ENCODE data around the gene NLRP10.

Gene NLRP10

DNA sequence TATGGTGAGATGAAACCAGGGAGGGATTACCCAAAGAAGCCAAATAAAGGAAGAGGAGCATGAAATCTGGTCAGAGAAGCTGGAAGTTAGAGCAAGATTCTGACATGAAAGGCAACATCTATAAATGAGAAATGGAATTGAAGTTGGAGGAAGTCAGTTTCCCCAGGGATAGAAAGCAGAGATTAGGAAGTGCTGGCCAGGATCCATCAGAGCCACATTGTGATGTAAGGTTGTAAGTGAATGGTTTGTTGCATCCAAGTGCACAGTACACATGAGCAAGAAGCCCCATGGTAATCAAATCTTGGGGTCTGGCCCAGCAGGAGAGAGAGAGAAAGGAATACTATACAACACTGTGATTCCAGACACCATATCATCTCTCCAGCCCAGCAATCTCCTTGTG lies 6.6 kb upstream of the NLRP10 start:
- no peak for DNase-seq

DNA sequence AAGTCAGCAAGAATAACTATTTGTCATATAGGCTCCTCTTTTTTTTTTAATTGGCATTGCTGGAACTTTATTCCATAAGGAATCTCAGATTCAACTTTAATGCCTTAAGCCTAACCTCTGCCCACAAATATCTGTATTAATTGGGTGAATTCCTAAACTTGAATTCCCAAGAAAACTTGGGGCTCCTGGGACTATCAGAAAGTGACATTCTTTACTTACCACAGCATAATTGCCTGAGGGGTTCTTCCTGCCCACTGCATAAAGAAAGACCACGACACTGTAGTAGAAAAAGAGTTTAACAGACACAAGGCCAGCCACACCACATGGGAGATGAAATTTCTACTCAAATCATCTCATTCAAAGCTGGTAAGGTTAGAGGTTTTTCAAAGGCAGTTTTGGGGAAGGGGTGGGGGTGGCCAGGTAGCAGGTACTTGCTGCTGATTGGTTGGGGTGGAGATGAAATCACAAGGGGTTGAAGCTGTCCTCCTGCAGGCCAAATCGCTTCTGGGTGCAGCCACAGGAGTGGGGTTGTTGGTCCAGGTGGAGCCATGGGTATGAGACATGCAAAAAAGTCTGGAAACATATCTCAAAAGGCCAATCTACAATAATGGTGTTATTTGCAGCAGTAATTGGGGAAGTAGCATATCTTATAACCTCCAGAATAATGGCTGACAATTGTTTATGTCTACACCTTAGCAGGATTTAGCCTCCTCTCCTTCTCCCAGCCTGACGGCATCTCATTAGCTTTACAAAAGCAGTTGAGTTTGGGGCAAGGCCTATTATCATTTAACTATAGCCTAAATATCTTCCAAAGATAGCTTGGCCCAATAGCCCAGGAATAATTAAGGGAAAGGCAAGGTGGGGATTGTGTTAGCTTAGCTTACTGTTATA lies 4.8 kb upstream of the NLRP10 start:
- DNase-seq, result no peak

DNA sequence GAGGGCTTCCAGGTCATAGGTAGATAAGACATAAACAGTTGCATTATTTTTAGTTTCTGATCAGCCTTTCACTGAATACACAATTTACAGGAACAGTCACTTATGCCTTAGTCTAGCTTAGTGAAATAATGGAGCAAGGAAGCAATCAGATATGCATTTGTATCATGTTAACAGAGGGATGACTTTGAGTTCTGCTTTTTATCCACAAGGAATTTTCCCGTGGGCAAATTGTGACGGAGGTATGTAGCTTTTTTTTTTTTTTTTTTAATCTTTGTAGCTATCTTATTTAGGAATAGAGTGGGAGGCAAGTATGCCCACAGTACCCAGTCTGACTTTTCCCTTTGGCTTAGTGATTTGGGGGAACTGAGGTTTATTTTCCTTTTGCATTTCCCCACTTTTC lies 3.4 kb upstream of the NLRP10 start:
- no peak for DNase-seq

DNA sequence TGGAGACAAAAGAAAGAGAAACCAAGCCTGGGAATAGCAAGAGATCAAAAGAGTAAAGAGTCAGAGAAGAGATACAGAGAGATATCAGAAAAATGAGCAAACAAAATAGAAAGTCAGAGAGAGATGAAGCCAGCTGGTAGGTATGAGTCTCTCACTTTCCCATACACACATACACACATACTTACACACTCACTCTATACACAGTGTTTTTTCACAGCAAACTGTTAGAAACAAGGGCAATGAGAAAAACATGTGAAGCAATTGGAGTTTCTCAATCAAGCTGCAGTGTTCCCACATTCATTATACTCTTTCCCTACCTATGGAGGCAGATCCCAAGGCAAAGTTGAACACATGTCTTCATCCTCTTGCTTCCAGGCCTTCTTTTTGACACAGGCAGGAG lies 2.6 kb upstream of the NLRP10 start:
- no peak for DNase-seq

DNA sequence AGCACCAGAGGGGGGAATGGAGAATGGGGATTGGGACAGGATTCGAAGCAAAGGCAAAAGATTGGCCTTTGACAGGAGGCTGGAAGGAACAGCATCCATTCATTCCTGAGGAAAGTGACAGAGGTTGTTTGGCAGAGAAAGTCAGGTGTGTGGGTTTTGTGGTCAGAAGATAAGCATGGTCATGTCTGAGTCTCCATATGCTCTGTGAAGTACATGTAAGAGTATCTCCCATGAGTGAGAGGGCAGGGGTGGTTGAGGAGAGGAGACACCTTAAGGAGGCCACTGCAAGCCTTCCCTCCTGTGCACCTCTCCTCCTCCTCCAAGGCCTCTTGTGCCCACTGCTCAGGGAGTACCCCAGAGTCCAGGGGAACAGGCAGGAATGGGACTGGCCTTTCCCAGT lies 1.9 kb upstream of the NLRP10 start:
- no peak for DNase-seq

DNA sequence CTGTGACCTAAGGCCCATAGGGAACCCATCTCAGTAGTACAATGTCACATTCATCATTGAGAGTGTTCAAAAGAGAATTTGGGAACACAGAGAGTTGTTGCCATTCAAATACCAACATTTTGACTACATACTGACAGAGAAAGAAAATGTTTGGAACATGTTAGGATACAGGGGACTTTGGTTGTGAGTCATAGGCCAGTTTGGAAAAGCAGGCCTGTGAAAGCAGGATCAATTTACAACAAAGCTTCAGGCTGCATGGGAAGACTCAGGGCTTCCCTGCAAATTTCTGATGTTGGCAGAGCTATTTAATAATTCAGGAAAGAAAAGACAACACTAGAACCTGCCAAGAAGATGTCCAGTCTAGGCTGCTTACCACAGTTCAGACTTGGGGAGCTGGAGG lies 374 bp downstream of the NLRP10 start:
- DNase-seq, result no peak

DNA sequence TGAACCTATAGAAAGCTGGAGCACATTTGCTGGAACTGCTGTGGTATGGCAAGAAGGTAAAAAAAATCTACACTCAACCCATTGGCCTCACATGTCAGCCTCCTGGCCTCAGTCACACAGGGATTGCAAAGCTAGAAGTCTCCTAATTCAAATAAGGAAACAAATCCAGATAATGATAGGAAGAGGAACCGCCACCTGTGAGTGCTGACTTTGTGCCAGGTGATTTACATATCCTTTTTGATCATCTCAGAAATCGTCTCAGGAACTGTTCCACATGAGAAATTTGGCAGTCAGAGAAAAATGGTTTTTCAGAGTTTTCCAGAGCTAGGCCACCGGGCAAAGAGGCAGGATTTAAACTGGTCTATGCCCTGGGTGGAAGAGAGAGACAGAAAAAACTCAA lies 986 bp downstream of the NLRP10 start:
- DNase-seq, result no peak

DNA sequence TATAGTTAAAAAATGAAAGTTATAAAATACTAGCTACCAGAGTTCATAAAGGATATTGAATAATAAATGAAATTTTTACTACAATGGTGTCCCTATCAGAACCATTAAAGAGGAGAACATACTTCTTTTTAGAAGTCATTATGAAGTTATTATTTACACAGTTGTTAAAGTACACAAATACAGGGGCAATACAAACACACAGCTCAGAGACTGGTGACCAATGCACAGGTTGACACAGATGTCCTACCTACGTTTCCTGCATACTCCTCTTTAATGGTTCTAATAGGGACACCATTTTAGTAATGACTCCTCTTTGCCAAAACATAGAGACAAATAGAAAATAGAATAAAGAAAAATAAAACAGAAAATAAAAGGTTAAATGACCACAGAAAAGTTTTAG lies 10.1 kb downstream of the NLRP10 start:
- DNase-seq, result no peak

DNA sequence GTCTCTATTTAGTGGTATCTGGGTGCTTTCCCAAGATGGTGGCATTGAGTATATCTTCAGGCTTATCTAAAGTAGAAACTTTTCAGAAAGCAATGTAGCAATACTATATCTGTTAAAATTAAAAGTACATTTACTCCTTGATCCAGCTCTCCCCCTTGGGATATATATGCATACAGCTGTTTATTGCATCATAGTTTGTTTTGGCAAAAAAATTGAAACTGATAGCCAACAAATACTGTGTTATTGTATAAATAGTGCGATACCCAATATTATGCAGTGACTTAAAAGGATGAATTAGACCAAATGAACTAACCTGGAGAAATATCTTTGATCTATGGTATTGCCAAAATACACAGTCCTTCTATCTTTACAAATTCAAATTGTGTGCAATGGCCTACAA lies 15.3 kb downstream of the NLRP10 start:
- no peak for DNase-seq

DNA sequence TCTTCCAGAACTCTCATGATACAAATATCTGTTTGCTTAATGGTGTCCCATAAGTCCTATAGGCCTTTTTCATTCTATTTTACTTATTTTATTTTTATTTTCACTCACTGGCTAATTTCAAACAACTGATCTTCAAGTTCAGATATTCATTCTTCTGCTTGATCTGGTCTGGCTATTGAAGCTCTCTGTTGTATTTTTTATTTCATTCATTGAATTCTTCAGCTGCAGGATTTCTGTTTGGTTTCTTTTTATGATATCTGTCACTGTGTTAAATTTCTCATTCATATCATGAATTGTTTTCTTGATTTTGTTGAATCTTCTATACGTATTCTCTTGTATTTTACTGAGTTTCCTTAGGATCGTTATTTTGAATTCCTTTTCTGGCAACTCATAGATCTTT lies 21.1 kb downstream of the NLRP10 start:
- DNase-seq, result no peak

DNA sequence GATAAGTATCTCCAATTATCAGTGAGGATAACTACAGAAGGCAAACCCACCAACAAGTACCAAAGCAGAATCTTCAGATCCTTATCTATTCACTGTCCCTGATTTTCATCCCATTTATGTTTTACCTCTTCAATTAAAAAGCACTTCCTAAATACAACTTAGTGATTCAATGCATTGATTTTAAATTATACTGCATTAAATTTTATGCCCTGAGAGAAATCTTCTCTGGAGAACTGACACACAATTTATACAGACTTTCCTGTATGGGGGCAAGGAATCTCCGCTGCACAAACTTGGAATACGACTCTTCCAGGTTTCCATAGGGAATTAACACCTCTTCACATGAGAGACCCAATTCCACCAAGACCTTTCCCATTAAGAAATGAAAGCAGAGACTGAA lies 23.6 kb downstream of the NLRP10 start, which contains the start of gene OR10A3:
Gene OR10A3, minus strand, starts transcription at position 101 of the 400 bp plus-strand sequence. CDS start 2,188 bp downstream, outside the sequence.
- DNase-seq, result no peak

DNA sequence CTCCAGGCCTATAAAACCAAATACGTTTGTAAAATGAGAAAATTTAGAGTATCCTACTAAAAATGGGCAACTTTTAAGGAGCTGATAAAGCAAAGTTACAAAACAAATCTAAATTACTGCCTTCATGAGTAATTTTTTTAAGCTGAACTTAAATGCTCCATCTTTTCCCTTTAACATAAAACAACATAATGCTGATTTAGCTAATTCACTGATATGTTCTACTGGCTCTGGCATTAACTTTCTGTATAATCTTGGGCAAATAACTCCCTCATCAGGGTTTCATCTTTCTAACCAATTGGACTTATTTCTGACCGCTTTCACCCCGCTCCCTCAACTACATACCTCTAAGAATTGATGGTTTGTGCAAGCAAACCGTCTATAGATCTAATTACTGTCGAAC lies 24.1 kb downstream of the NLRP10 start:
- DNase-seq, result no peak

DNA sequence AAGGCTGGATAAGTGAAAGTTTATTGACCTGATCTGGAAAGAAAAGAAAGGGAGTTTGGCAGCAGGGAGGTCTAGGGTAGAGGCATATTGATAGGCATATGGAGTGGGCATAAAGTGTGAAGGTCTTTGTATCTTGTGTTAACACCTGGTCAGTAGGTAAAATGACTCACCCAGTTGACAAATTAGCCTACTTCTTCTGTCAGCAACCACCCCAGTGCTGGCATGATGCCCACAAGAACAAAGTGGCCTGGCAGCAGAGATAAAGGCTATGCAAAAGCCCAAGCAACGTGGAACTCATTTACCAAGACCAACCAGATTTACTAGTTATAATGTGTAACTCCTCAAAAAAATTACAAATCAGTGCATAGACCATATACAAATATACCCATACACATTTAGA lies 28.6 kb downstream of the NLRP10 start:
- no peak for DNase-seq

DNA sequence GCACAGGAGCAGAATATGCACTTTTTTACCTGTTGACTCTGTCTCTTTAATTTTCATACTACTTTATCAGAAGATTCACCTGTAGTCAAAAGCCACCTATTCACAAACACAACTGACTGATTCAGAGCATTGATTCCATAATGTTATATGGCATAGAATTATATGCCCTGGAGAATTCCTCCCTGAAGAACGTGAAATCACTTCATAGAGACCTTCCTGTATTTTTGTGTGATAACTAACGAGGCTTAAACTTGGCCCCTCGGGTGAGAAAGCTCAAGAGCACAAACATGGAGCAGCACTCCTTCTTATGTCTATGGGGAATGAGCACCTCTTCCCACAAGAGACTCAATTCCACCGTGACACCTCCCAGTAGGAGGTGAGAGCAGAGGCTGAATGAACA lies 34.1 kb downstream of the NLRP10 start, which contains the start of gene OR10A6:
Gene OR10A6, minus strand, starts transcription at position 101 of the 400 bp plus-strand sequence. CDS start 2,606 bp downstream, outside the sequence.
- no peak for DNase-seq

DNA sequence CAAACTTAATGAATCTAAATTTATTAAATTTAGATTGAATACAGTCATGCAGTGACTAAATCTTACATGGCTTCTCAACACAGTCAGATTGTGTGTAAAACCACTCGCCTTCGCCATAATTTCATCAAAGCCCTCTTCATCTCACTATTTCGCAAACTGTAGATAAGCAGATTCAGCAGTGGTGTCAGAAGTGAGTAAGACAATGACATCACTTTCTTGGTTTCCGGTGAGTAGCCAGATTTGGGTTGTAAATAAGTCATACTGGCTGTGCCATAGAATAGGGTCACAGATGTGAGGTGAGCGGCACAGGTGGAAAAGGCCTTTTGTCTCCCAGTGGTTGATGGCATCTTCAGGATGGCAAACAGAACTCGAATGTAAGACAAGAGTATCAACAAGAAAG lies 37.6 kb downstream of the NLRP10 start:
- DNase-seq, result no peak

DNA sequence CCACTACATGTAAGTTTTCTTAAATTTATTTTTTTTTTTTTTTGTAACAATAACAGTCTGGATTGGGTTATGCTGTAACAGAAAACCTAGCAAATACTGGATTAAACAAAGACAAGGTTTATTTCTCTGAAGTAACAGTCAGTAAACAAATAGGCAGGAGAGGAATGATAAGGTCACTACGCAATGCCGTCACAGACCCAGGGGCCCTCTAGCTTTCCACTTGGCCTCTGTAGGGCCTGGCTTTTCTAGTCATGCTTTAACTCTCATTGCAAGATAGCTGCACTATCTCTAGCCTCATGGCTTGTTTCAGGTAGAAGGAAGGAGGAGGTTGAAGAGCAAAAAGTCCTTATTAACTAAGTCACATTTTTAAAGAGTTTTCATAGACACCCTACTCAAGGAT lies 40.7 kb downstream of the NLRP10 start:
- DNase-seq, result no peak

DNA sequence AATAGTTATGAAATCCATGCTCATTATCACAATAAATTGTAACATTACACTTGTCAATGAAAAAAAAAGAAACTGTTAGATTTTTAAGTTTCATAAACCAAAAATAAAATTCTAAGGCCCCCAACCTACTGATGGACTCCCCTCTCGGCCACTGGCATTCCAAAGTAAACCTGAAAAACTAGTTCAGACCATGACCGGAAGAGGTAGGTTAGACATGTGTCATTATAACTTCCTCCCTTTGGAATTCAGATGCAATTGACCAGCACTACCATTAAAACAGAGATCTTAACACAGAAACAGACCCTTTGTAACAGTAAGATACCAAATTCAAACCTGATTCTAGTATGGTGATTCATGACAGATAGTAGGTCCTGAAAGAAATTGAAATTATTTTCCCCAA lies 47.1 kb downstream of the NLRP10 start:
- DNase-seq, result no peak

Measured in activated CD4-positive, alpha-beta T cell treated with anti-CD3 and anti-CD28 coated beads, Interleukin-2, amount 50 U/mL, for 4 hours (primary cell).